GM21515 (cell line): Measurements from ENCODE around the gene ELOVL5.
"Not testable (repeated sequence)": the region's sequence is repeated elsewhere in the genome, so short reads cannot be mapped to it uniquely, and the experiment has no call there.

ENCODE experiments used
- ATAC-seq: cut with Tn5 transposase; IDR thresholded peaks from one replicate; pipeline ENCODE4 v1.9.1; 2021; ENCODE audit not compliant: unreplicated experiment

Gene ELOVL5

GRCh38 chr6:53330137-53330536 is 18.6 kb downstream of the ELOVL5 start:
- ATAC-seq = no peak

GRCh38 chr6:53328375-53328774 is 20.4 kb downstream of the ELOVL5 start:
- ATAC-seq = no peak

- ATAC-seq = no peak
Observed at GRCh38 chr6:53327017-53327395, 21.7 kb downstream of the ELOVL5 start.

GRCh38 chr6:53326372-53327016 is 22.3 kb downstream of the ELOVL5 start:
- ATAC-seq = no peak

GRCh38 chr6:53325785-53326184 is 23.0 kb downstream of the ELOVL5 start:
- no peak for ATAC-seq

GRCh38 chr6:53322188-53323029 is 26.3 kb downstream of the ELOVL5 start:
- ATAC-seq = no peak

- no peak for ATAC-seq
Observed at GRCh38 chr6:53321701-53322100, 27.0 kb downstream of the ELOVL5 start.

GRCh38 chr6:53320964-53321363 is 27.8 kb downstream of the ELOVL5 start:
- no peak for ATAC-seq

GRCh38 chr6:53318429-53318828 is 30.3 kb downstream of the ELOVL5 start:
- ATAC-seq = no peak

- no peak for ATAC-seq
Observed at GRCh38 chr6:53317861-53318260, 30.9 kb downstream of the ELOVL5 start.

- ATAC-seq = not testable (repeated sequence)
Observed at GRCh38 chr6:53317299-53317698, 31.5 kb downstream of the ELOVL5 start.

GRCh38 chr6:53316142-53316541 is 32.6 kb downstream of the ELOVL5 start:
- no peak for ATAC-seq

- no peak for ATAC-seq
Observed at GRCh38 chr6:53315086-53315724, 33.5 kb downstream of the ELOVL5 start.

GRCh38 chr6:53313784-53314400 is 34.9 kb downstream of the ELOVL5 start:
- no peak for ATAC-seq

- ATAC-seq = no peak
Observed at GRCh38 chr6:53312355-53312754, 36.4 kb downstream of the ELOVL5 start.

GRCh38 chr6:53311586-53311935 is 37.2 kb downstream of the ELOVL5 start:
- no peak for ATAC-seq

GRCh38 chr6:53310771-53311585 is 37.8 kb downstream of the ELOVL5 start:
- ATAC-seq = no peak

GRCh38 chr6:53309901-53310300 is 38.8 kb downstream of the ELOVL5 start:
- ATAC-seq = peak; percentile 6

- ATAC-seq = peak; percentile 79
Observed at GRCh38 chr6:53309059-53309900, 39.5 kb downstream of the ELOVL5 start.

GRCh38 chr6:53306819-53307347 is 41.9 kb downstream of the ELOVL5 start:
- ATAC-seq = peak; percentile 46
